Cardiac muscle cell (in vitro differentiated cells and primary cell): ENCODE measurements around the gene SLC8A3. TPM values are rescaled to one million over a fixed set of nuclear protein-coding genes. Genes with fewer than 3 reads are reported as not detected.

Source experiments
- DNase-seq, 2 donors: peaks; one replicate each; pipeline versions ENCODE4 v3.0.0 to v3.0.0-alpha.2; 2010 to 2017; ENCODE audit warnings: low read depth in 1 of 2, low spot score in 1 of 2
- H3K27ac ChIP-seq: fragments of 200-600 bp; sonication (generic); 2 replicates; pipeline ENCODE4 v1.5.1; 2016
- H3K27me3 ChIP-seq: fragments of 200-600 bp; sonication (generic); 2 replicates; pipeline ENCODE4 v1.6.0; 2016; ENCODE audit warnings: control low read depth
- H3K36me3 ChIP-seq: fragments of 200-600 bp; sonication (generic); 2 replicates; pipeline ENCODE4 v1.5.1; 2016; ENCODE audit warnings: control low read depth
- H3K4me1 ChIP-seq: fragments of 200-600 bp; sonication (generic); 2 replicates; pipeline ENCODE4 v1.8.1; 2017; ENCODE audit warnings: low read depth, mild to moderate bottlenecking, mixed run types
- H3K4me3 ChIP-seq: fragments of 200-600 bp; sonication (generic); 2 replicates; pipeline ENCODE4 v1.5.1; 2016; ENCODE audit warnings: mild to moderate bottlenecking
- H3K9me3 ChIP-seq: fragments of 200-600 bp; sonication (generic); 2 replicates; pipeline ENCODE4 v1.5.1; 2017; ENCODE audit warnings: low read depth, mild to moderate bottlenecking, control low read depth
- CTCF ChIP-seq: IDR thresholded peaks from 2 replicates; pipeline ENCODE4 v1.5.1; 2012; ENCODE audit warnings: low read depth, mild to moderate bottlenecking, low read length
- polyA plus RNA-seq: library from polyadenylated mRNA; unstranded; fragments of >200 nt; fragmentation: Nextera tagmentation; extraction: Ambion mirVana; gene quantifications from 2 replicates; pipeline ENCODE4 v1.2.1, GENCODE V29; 2016
- total RNA-seq: library from RNA; depleted of rRNA; stranded (reverse); fragments of >200 nt; gene quantifications from 2 replicates; pipeline ENCODE4 v1.2.3, GENCODE V29; 2016

SLC8A3 gene
- total and polyA plus RNA-seq, 2 experiments from 2014 or later = 0.09 to 1.0 TPM

DNA sequence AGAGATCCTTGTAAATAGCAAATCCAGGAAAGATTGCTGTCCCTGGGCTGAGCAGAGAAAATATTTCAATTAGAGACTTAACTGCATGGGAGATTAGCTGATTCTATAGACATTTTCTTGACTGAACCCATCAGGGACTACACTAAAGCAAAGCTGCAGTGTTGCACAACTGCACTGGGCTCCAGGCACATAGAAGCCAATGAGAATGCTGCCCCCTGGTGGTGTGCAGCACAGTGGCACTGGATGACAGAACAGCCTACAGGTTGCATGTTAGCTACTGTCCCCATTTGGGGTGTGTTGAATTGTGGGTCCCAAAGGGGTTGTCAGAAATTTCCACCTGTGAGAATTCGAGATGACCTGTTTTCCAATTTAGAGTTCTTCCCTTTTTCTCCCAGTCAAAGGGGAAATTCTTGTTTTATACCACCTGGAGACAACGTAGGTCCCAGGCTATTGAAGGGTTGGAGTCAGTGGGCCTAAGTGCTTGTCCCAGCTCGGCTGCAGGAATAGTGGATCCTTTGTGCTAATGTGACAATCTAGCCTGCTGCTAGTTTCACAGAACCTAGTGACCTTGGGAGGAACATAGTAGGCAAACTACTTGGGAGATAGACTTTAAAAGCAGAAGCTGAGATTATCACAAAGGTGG, 114.7 kb downstream of the SLC8A3 start:
- peak; percentile 90 for TF ChIP-seq CTCF
- Histone ChIP-seq H3K4me3 (no peak overlapping the region), H3K27ac (no peak overlapping the region), H3K4me1 (peaks cover 7% of the 10 kb centered on the region), H3K27me3 (peaks cover 72% of the 10 kb centered on the region), H3K9me3 (no peaks in the 10 kb centered on the region), H3K36me3 (no peaks in the 10 kb centered on the region)
- peak; percentile 79 to 82 for DNase-seq

DNA sequence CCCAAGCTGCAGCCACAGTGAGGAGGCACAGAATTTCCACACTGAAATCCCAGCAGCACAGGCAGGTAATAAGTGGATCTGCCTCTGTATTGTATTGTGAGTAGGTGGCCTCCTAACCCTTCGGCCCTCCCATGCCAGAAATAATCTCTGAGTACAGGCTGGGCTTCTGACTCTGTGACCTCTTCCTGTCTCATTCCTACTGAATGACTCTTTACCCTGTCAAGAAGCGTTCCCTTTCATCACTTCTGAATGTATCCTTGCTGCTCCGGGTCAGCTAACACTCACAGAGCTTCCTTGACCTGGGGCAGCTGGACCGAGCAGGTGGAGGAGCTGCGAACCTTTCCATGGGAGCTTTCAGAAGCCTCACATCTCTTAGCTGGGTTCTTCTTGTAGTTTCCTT, 119.6 kb downstream of the SLC8A3 start:
- Histone ChIP-seq H3K27ac (no peak overlapping the region), H3K4me3 (no peak overlapping the region), H3K27me3 (peaks cover 36% of the 10 kb centered on the region), H3K9me3 (no peaks in the 10 kb centered on the region), H3K4me1 (peaks cover 11% of the 10 kb centered on the region), H3K36me3 (no peaks in the 10 kb centered on the region)
- peak in 1 of 2 donors; percentile 54 for DNase-seq
- TF ChIP-seq CTCF = no peak

DNA sequence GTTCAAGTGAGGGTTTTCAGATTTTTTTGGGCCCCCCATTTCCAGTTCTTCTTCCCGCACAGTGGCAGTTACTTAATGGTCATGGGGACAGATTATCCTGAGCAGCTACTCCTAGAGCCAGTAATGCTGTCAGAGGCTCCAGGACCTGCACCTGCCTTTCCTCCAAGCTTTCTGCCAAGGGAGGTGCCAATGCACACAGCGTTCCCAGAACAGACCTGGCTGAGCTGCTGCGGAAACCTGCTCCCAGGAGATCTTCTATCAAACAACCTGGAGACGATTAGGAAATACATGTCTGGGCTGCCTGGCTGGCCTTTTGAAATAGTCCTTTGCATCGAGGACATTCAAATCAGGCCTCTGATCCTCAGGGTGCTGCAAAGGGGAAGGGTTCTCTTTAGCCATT, 120.9 kb downstream of the SLC8A3 start:
- no peaks in the 10 kb centered on the region for H3K36me3 ChIP-seq

DNA sequence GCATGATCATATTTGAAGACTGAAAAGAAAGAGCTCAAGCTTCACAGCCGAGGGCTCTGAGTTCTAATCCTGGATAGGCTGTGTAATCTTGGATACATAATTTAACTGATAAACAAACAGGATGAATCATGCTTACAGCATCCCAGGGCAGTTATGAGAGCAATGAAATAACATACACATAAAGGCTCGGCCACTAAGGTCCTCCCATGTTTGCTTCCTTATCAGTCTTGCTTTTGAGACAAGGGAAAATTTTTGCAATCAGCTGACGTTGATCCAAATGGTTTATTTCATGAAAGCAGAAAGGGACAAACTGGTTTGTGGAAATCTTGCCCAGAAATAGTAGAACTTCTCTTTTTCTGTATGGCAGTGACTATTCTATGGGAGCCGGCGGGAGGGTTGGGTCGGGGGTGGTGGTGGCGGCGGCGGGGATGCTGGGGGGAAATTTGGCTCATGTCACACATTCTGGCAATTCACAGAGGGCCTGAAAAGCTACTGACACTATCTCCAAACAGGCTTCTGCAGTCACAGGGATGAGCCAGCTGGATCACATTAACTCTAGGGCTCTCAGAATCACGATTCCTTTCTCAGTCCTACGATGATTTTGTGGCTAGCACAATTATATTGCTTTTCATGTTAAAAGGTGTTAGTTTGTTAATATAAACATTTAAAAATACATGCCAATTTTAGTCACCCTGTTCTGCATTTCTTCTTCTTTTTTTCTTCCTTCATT, 124.5 kb downstream of the SLC8A3 start:
- no peaks in the 10 kb centered on the region for H3K36me3 ChIP-seq
- H3K27me3 ChIP-seq = peaks cover 35% of the 10 kb centered on the region
- no peak overlapping the region for H3K27ac ChIP-seq
- H3K4me1 ChIP-seq = peaks cover 6% of the 10 kb centered on the region
- peak in 1 of 2 donors; percentile 46 for DNase-seq
- TF ChIP-seq CTCF = no peak
- no peaks in the 10 kb centered on the region for H3K9me3 ChIP-seq
- H3K4me3 ChIP-seq = no peak overlapping the region

More for the DNA sequence above, 120.9 kb downstream of the SLC8A3 start:
- Histone ChIP-seq H3K4me1 (peaks cover 11% of the 10 kb centered on the region), H3K27ac (no peak overlapping the region), H3K27me3 (peaks cover 44% of the 10 kb centered on the region), H3K4me3 (no peak overlapping the region), H3K9me3 (no peaks in the 10 kb centered on the region)
- no peak for DNase-seq
- no peak for TF ChIP-seq CTCF

DNA sequence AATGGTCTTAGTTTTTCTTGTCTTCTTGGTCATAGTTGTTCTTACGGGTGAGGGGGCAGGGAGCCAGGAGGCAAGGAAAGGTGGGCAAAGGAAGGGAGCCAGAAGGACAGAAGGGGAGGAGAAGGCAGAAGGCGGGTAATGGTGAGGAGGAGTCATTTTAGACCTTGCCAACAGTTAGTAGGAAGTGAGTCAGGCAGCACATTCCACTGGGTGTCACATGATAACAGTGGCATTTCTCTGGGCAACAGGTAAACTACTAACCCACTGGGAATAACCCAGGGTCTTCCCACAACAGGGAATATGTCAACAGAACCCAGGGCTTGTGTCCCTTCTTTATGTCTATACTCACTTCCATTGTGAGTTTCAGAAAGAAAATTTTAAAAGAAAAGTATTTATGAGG, 127.6 kb downstream of the SLC8A3 start:
- peaks cover 53% of the 10 kb centered on the region for H3K27me3 ChIP-seq
- no peak for TF ChIP-seq CTCF
- no peak for DNase-seq
- H3K4me1 ChIP-seq = no peaks in the 10 kb centered on the region
- no peak overlapping the region for H3K27ac ChIP-seq
- no peaks in the 10 kb centered on the region for H3K9me3 ChIP-seq
- no peaks in the 10 kb centered on the region for H3K36me3 ChIP-seq
- H3K4me3 ChIP-seq = no peak overlapping the region
